Measurements from ENCODE around the gene CCNB1.
"Not testable (repeated sequence)": the region's sequence is repeated elsewhere in the genome, so short reads cannot be mapped to it uniquely, and the experiment has no call there.

Gene CCNB1

GRCh38 chr5:69219939-69220338 lies 53.0 kb downstream of the CCNB1 start:
- TF ChIP-seq CTCF (conservative IDR thresholded peaks at IDR 0.05; ENCODE audit: low read depth, low read length) = no peak
- DNase-seq (ENCODE audit: low read depth) = no peak
- no peak overlapping the region for H3K4me3 ChIP-seq (ENCODE audit: low read length)

- H3K4me3 ChIP-seq (ENCODE audit: low read length); DNase-seq (ENCODE audit: low read depth): not testable (repeated sequence)
Observed at GRCh38 chr5:69220371-69220770, 53.4 kb downstream of the CCNB1 start.

- DNase-seq (ENCODE audit: low read depth); H3K4me3 ChIP-seq (ENCODE audit: low read length): not testable (repeated sequence)
Observed at GRCh38 chr5:69220833-69221232, 53.9 kb downstream of the CCNB1 start.

DNA sequence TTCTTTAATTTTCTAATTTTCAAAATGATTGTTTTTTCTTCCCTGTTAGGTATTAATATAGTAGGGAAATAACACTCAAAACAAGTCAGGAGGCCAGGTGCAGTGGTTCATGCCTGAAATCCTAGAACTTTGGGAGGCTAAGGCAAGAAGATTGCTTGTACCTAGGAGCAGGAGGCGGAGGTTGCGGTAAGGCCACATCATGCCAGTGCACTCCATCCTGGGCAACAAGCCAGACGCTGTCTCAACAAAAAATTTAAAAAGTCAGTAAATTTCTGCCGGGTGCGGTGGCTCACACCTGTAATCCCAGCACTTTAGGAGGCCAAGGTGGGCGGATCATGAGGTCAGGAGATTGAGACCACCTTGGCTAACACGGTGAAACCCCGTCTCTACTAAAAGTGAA lies 57.6 kb downstream of the CCNB1 start:
- H3K4me3 ChIP-seq (ENCODE audit: low read length) = no peak overlapping the region
- TF ChIP-seq CTCF (conservative IDR thresholded peaks at IDR 0.05; ENCODE audit: low read depth, low read length) = no peak
- no peak for DNase-seq (ENCODE audit: low read depth)

GRCh38 chr5:69225860-69226259 lies 58.9 kb downstream of the CCNB1 start:
- no peak for DNase-seq (ENCODE audit: low read depth)
- TF ChIP-seq CTCF (conservative IDR thresholded peaks at IDR 0.05; ENCODE audit: low read depth, low read length) = no peak
- H3K4me3 ChIP-seq (ENCODE audit: low read length) = no peak overlapping the region
